ENCODE measurements around the gene MXD1. TPM values are rescaled to one million over a fixed set of nuclear protein-coding genes. Genes with fewer than 3 reads are reported as not detected.

The MXD1 gene
- total and polyA plus RNA-seq, 9 of the 15 experiments (the other 6 are each of a cell fraction or from before 2014, with no cell fraction given): 6.7 to 35.9 (median 11.0) TPM

- TF ChIP-seq ETV5 (CRISPR knock-in tag; IDR thresholded peaks at IDR 0.05; ENCODE audit: low read depth): peak; percentile 77
- TF ChIP-seq ZKSCAN3 (CRISPR knock-in tag; IDR thresholded peaks at IDR 0.05): no peak
- TF ChIP-seq TRIM24 (IDR thresholded peaks at IDR 0.05): no peak
- no peak for TF ChIP-seq ZNF511 (CRISPR knock-in tag; IDR thresholded peaks at IDR 0.05)
- no peak for TF ChIP-seq KDM4B (IDR thresholded peaks at IDR 0.05; ENCODE audit: borderline replicate concordance in 2 of 2, low read depth in 1 of 2)
- no peak for TF ChIP-seq CHD2 (IDR thresholded peaks at IDR 0.05; ENCODE audit: low read depth, low read length)
- TF ChIP-seq SRSF3 (IDR thresholded peaks at IDR 0.05; ENCODE audit: insufficient read depth, low read length): no peak
- TF ChIP-seq ZZZ3 (IDR thresholded peaks at IDR 0.05): no peak
- TF ChIP-seq MAZ (CRISPR knock-in tag; conservative IDR thresholded peaks at IDR 0.05 in 1 of 2, IDR thresholded peaks at IDR 0.05 in 1 of 2): peak in 1 of 2 experiments; percentile 46; a peak in 3 of 4 replicates
- TF ChIP-seq ELF1 (tag; IDR thresholded peaks at IDR 0.05): 0 out of 2 replicates have a peak, but pooled peaks have one; percentile 30
- TF ChIP-seq HDAC1 (IDR thresholded peaks at IDR 0.05): no peak
- TF ChIP-seq PTRF (tag; IDR thresholded peaks at IDR 0.05): no peak
- TF ChIP-seq NR4A1 (CRISPR knock-in tag; IDR thresholded peaks at IDR 0.05): no peak
- no peak for TF ChIP-seq NR4A1 (tag; IDR thresholded peaks at IDR 0.05)
- no peak for TF ChIP-seq SP2 (IDR thresholded peaks at IDR 0.05; ENCODE audit: extremely low read depth, low read depth, low read length, poor library complexity, severe bottlenecking)
- no peak for TF ChIP-seq PBX2 (CRISPR knock-in tag; IDR thresholded peaks at IDR 0.05; ENCODE audit: low read depth)
- TF ChIP-seq PBX2 (tag; conservative IDR thresholded peaks at IDR 0.05; ENCODE audit: low read depth): no peak
- TF ChIP-seq BHLHE40 (IDR thresholded peaks at IDR 0.05; ENCODE audit: low read length): no peak
- no peak for TF ChIP-seq SP1 (CRISPR knock-in tag; IDR thresholded peaks at IDR 0.05)
- no peak for TF ChIP-seq ASH1L (IDR thresholded peaks at IDR 0.05; ENCODE audit: borderline replicate concordance, low read depth, partially characterized antibody)
- TF ChIP-seq KLF6 (CRISPR knock-in tag; IDR thresholded peaks at IDR 0.05; ENCODE audit: borderline replicate concordance): no peak; the same call in 1 of the 2 replicates
Observed at GRCh38 chr2:69946351-69947324, 31.7 kb downstream of the MXD1 start (continued).

All from K562 (cell line).